BJ (cell line): ENCODE measurements around the gene OR6B2. TPM values are rescaled to one million over a fixed set of nuclear protein-coding genes. Genes with fewer than 3 reads are reported as not detected.
A peak's percentile ranks its signal among the peaks of the same experiment; 100 is the strongest.

ENCODE experiments used
- CTCF ChIA-PET: fragments of 350-600 bp; formaldehyde crosslinking; extraction: SDS; loops from one replicate; lab custom pipeline; 2021; ENCODE audit warnings: antibody characterized with exemption, inconsistent platforms; lab: Yijun Ruan, JAX
- POLR2A ChIA-PET: fragments of 300-600 bp; sonication (Branson Sonifier 250); formaldehyde crosslinking; extraction: SDS; loops from one replicate; lab custom pipeline; 2021; ENCODE audit warnings: antibody characterized with exemption; lab: Charles Lee
- DNase-seq: peaks from one replicate; pipeline ENCODE4 v3.0.0-alpha.2; 2011; ENCODE audit warnings: low read depth
- H3K27me3 ChIP-seq: 2 replicates; pipeline ENCODE4 v1.6.0; 2011; ENCODE audit warnings: low read length; ENCODE audit not compliant: control insufficient read depth, insufficient read depth
- H3K36me3 ChIP-seq: 2 replicates; pipeline ENCODE4 v1.5.1; 2011; ENCODE audit warnings: low read length; ENCODE audit not compliant: control insufficient read depth, insufficient read depth
- H3K4me3 ChIP-seq: 2 replicates; pipeline ENCODE4 v1.5.1; 2011; ENCODE audit warnings: low read depth, mild to moderate bottlenecking, control low read depth, low read length
- CTCF ChIP-seq: IDR thresholded peaks from 2 replicates; pipeline ENCODE4 v1.5.1; 2011; ENCODE audit warnings: low read depth, mild to moderate bottlenecking, control low read depth, inconsistent platforms, low read length, moderate library complexity; ENCODE audit not compliant: insufficient read depth
- polyA plus RNA-seq: library from polyadenylated mRNA; depleted of rRNA; stranded (reverse); fragments of >200 nt; gene quantifications from 2 replicates; pipeline ENCODE4 v1.2.3, GENCODE V29; 2011

The OR6B2 gene
- polyA plus RNA-seq, 1 experiment, result not detected

GRCh38 chr2:240018071-240018750, 12.0 kb downstream of the OR6B2 start:
- H3K36me3 ChIP-seq, result peaks cover 31% of the 10 kb centered on the region
- CTCF ChIA-PET, result no interaction called here
- no peak overlapping the region for H3K4me3 ChIP-seq
- POLR2A ChIA-PET, result no interaction called here
- no peak for DNase-seq
- no peaks in the 10 kb centered on the region for H3K27me3 ChIP-seq
- TF ChIP-seq CTCF, result no peak

- H3K27me3 ChIP-seq, result no peaks in the 10 kb centered on the region
- no peak for TF ChIP-seq CTCF
- CTCF ChIA-PET, result interaction anchor here (1.0 to 1.5 kb wide), 4 partner anchors 9 to 21 kb away, joined by 3 to 4 read pairs (median 3); partner anchors contain the start of gene NDUFA10
- POLR2A ChIA-PET, result no interaction called here
- no peak for DNase-seq
- no peak overlapping the region for H3K4me3 ChIP-seq
- peaks cover 23% of the 10 kb centered on the region for H3K36me3 ChIP-seq
Measured at GRCh38 chr2:240014327-240014726, 15.9 kb downstream of the OR6B2 start.

GRCh38 chr2:240013343-240013742, 16.9 kb downstream of the OR6B2 start:
- H3K36me3 ChIP-seq, result peaks cover 21% of the 10 kb centered on the region
- ChIA-PET POLR2A (no interaction called here), CTCF (interaction anchor here (1.0 to 1.5 kb wide), 5 partner anchors 10 to 20 kb away, joined by 3 to 7 read pairs (median 3); partner anchors contain the start of gene NDUFA10)
- DNase-seq, result no peak
- TF ChIP-seq CTCF, result peak; percentile 30; the same call in 1 of the 2 replicates
- H3K27me3 ChIP-seq, result no peaks in the 10 kb centered on the region
- no peak overlapping the region for H3K4me3 ChIP-seq

- POLR2A ChIA-PET, result no interaction called here
- no peak for DNase-seq
- Histone ChIP-seq H3K27me3 (no peaks in the 10 kb centered on the region), H3K4me3 (no peak overlapping the region), H3K36me3 (peaks cover 21% of the 10 kb centered on the region)
- no peak for TF ChIP-seq CTCF
- CTCF ChIA-PET, result interaction anchor here (2.3 to 6.7 kb wide), 3 partner anchors 10 to 18 kb away, joined by 7 to 40 read pairs (median 23); no protein-coding TSS in a partner anchor
Measured at GRCh38 chr2:240002983-240003382, 27.2 kb downstream of the OR6B2 start.

GRCh38 chr2:240000671-240001070, 29.6 kb downstream of the OR6B2 start:
- Histone ChIP-seq H3K4me3 (no peak overlapping the region), H3K27me3 (no peaks in the 10 kb centered on the region), H3K36me3 (peaks cover 12% of the 10 kb centered on the region)
- POLR2A ChIA-PET, result no interaction called here
- no peak for TF ChIP-seq CTCF
- no peak for DNase-seq
- CTCF ChIA-PET, result interaction anchor here (0.6 to 6.7 kb wide), 5 partner anchors 10 to 1639 kb away, joined by 3 to 40 read pairs (median 3); no protein-coding TSS in a partner anchor
